GM21737 (cell line): Measurements from ENCODE around the gene SLC25A40.

ENCODE experiments used
- ATAC-seq: cut with Tn5 transposase; IDR thresholded peaks from one replicate; pipeline ENCODE4 v1.9.1; 2021; ENCODE audit warnings: mild to moderate bottlenecking, moderate library complexity; ENCODE audit not compliant: unreplicated experiment

Gene SLC25A40

GRCh38 chr7:87785368-87785995 lies 90.7 kb downstream of the SLC25A40 start:
- no peak for ATAC-seq

- ATAC-seq: no peak
Measured at GRCh38 chr7:87784424-87784823, 91.7 kb downstream of the SLC25A40 start.
